GM21717 (cell line): ENCODE data around the gene NOL4L.

Source experiments
- ATAC-seq: cut with Tn5 transposase; IDR thresholded peaks from one replicate; pipeline ENCODE4 v1.9.1; 2021; ENCODE audit warnings: mild to moderate bottlenecking, moderate library complexity; ENCODE audit not compliant: unreplicated experiment

The NOL4L gene

GRCh38 chr20:32449890-32450401 lies 135.2 kb downstream of the NOL4L start:
- no peak for ATAC-seq

DNA sequence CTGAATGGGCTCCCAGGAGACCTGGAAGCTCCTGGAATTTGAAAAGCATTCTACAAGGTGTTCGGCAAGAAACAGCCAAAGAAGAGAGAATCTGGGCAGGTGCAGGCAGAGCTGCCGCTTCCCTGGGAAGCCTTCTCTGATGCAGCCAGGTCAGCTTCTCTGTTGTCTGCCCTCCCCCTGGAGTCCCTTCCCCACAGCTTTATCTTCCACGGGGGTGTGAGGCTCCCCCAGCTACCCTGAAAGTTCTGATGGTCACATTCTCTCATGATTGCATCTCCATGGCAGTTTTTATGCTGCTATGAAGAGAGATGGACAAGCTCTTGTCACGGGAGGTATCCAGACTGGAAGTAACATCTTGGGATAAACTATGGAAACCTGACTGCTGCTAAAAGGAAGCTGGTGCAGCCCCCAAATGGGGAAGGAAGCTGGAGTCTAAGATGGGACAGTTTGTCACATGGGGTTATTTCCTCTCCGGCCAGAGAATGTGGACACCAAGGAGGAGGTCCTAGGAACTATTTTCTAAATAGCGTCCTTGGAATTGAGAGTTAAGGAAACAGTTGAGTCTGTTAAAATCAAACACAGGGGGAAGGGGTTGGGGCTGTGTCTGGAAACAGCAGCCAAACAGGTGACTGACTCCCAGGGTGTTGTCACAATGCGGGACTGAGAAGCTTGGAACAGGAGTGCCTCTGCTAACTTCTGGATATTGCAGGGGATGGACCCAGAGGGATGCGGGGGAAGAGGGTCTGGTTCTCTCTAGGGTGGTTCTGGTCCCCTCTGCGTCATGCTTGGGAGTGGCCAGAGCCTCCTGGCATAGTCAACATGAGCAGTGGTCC lies 135.9 kb downstream of the NOL4L start:
- ATAC-seq: no peak

- ATAC-seq: no peak
Observed at GRCh38 chr20:32448306-32449056, 136.7 kb downstream of the NOL4L start.

- no peak for ATAC-seq
Observed at GRCh38 chr20:32447136-32448027, 137.8 kb downstream of the NOL4L start.

- ATAC-seq: no peak
Observed at GRCh38 chr20:32446301-32447100, 138.6 kb downstream of the NOL4L start.

- ATAC-seq: no peak
Observed at GRCh38 chr20:32445539-32446273, 139.4 kb downstream of the NOL4L start.

DNA sequence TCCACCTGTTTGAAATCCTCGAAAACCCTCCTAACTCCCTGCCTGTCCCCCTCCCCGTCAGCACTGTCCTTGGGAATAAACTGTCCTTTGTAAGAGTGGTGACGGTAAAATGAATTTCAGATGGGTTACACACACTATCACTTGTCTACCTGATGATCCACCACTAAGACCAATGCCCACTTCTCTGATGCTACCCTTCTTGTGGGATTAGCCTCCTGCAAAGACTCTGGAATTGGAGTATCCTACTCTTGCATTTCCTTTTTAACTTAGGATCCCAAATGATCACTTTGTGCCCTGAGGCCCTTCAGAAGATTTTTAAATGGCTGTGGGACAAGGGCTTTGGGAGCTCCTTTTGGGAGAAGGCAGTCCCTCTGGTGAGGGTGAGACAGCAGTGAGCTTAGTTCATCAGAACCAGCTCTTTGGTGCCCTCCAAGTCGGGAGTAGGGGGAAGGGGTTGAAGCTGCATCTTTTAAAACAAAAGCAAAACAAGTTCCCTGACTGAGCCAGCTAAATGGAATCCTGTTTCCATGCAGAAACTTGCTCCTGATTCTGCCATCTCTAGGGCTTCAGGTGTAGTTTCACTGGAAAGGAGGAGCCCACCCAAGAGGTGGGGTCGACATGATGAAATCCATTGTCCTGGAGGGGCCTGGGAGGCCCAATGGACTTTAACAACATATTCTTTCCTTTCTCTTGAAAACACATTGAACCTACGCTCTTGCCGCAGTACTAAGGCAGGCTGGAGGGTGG lies 140.5 kb downstream of the NOL4L start:
- ATAC-seq: no peak

GRCh38 chr20:32443386-32443974 lies 141.7 kb downstream of the NOL4L start:
- ATAC-seq: no peak

DNA sequence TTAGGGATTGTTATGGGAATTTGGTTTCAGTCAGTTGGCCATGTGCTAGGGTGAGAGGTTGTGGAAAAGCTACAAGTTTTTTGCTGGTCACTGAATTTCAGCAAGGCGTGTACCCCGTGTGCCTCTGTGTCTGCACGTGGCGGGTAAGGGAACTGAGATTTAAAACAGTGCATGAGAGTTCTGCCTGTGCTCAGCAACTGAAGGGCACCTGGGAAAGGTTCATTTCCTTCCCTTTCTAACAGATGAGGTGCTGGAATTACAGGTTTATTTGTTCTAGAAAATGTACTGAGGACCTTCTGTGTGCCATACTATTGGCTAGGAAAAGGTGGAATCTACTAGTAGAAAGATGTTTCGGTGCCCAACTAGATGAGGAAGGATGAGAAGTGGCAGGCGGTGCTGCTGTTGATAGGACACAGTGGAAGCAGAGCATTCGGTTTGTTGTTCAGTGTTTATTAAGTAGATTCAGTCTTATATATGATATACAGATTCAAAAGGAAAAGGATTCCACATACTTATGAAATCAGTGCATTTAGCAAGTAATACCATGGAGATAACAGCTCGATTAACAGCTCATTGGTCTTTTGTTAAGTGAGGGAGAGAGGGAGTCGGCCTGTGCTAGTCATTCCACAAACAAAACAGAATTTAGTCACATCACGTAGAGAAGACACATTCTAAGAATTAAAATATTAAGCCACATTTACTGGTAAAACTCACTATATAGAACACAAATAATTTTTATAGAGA lies 142.3 kb downstream of the NOL4L start:
- ATAC-seq: no peak

DNA sequence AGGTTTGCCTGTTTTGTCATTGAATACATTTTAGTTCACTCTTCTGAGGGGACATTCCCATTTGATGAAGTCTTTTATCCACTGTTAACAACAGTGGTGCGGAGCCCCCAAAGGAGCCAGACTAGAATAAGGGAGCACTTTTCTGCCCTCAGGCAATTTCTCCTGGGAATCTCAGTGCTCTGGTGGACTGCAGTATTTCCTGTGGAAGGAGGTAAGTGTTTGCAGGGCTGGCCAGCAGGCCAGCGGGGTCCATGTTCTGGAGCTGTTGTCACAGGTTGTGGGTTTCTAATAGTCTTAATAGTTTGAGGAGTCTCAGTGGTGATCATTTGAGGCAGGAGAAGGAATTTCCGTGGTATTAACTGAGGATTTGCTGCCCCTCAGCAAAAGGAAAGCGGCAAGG lies 143.5 kb downstream of the NOL4L start:
- ATAC-seq: no peak

GRCh38 chr20:32440758-32441078 lies 144.4 kb downstream of the NOL4L start:
- ATAC-seq: no peak

GRCh38 chr20:32440069-32440757 lies 144.9 kb downstream of the NOL4L start:
- no peak for ATAC-seq

- ATAC-seq: no peak
Observed at GRCh38 chr20:32439132-32439829, 145.9 kb downstream of the NOL4L start.

GRCh38 chr20:32438331-32438858 lies 146.7 kb downstream of the NOL4L start:
- ATAC-seq: no peak

DNA sequence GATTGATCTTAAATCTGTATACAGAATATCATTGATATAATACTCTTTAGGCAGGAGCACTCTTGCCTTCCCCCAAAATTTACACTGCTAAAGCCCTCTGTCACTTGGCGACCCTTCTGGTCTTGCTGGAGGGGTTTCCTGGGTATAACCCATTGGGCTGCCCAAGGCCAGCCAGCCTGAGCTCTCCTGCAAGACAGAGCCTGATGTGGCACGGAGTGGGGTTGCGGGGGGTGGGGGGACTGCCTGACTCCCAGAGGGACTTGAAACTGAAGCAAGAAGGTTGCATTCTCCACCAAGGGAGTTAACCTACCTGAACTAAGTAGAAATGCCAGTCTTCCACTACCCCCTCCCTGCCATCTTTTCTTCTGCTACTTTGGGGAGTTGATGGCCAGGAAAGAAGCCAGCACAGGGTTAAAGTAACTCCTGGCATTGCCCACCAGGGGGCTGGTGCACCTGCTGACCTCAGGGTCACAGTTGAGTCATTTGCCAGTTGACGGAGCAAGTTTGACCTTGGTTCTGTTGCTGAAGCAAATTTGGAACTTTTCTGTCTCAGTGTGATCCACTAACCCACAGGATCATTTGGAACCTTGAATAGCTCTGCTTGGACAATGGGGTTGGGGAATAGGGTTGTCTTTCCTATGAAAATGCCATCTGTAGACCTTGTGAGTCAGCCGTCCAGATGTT lies 147.6 kb downstream of the NOL4L start:
- no peak for ATAC-seq

- ATAC-seq: no peak
Observed at GRCh38 chr20:32436968-32437367, 148.2 kb downstream of the NOL4L start.
